Body of pancreas (tissue), 4 donors: Measurements from ENCODE around the gene RASGRF1.

Experiments
- CTCF ChIP-seq, 7 experiments: fragments of 450-650 bp in 4 of 7; fragments of 200-600 bp in 3 of 7; sonication (generic) in 3 of 7; IDR thresholded peaks; one replicate each; pipeline ENCODE4 v1.5.1; 2016 to 2019; ENCODE audit warnings: antibody characterized with exemption in 7 of 7
- POLR2A ChIP-seq, 3 donors: fragments of 450-650 bp; IDR thresholded peaks; one replicate each; pipeline ENCODE4 v1.6.1; 2016; ENCODE audit warnings: antibody characterized with exemption in 3 of 3, mild to moderate bottlenecking in 2 of 3

DNA sequence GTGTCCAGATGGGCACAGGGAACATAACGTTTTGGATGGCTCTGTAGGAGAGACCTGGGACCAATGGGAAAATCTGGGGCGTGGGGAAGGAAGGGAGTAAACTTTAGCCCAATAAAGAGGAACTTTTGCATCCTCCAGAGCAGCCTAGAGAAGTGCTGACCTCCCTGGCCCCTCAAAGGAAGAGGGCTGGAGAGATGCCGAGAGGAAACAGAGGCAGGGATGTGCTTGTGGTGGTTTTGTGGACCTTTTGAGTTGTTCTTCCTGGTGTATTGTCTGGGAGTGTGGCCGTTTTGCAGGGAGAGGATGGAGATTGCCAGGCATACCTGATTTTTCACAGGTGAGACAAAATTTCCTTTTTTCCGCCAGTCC is 155.9 kb downstream of the RASGRF1 start:
- TF ChIP-seq CTCF (IDR thresholded peaks at IDR 0.05), result no peak
- no peak for TF ChIP-seq POLR2A (IDR thresholded peaks at IDR 0.05)
